Measurements from ENCODE around the gene C4orf50. TPM values are rescaled to one million over a fixed set of nuclear protein-coding genes. Genes with fewer than 3 reads are reported as not detected.

The C4orf50 gene
- total RNA-seq, 1 donor from 2014 or later = 1.4 TPM

DNA sequence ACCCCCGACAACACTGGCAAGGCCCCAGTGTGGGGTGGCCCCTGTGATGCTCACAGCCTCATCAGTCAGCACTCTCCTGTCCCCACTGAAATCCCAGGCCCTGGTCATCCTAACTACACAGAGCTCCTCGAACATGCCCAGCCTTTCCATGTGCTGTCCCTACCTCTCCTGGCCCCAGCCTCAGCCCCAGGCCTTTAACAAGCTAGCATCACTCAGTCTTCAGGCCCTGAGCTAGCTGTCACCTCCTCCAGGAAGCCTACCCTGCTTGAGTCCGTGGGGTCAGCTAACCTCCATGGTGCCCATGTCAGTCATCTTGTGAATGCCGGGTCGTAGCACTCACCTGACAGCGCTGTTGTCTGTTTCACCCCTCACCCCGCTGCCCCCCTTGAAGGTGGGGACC lies 25.6 kb upstream of the C4orf50 start:
- no peak for DNase-seq (ENCODE audit: low spot score)

DNA sequence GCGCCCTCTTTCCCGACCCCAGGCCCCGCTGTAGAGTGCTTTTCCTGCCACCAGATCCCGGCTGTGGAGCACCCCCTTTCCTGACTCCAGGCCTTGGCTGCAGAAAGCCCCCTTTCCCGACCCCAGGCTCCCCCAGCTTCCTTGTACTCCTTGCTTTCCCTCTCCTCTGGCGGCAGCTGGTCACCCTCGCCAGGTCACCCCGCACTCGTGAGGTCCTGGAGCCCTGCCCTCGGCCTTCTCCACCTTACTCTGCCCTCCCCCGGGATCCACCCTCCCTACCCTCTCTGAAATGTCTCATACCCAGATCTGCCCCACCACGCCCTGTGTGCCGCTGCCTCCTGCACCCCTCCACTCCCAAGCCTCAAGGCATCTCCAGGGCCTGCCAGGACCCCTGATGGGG lies 25.0 kb upstream of the C4orf50 start:
- DNase-seq (ENCODE audit: low spot score) = no peak

DNA sequence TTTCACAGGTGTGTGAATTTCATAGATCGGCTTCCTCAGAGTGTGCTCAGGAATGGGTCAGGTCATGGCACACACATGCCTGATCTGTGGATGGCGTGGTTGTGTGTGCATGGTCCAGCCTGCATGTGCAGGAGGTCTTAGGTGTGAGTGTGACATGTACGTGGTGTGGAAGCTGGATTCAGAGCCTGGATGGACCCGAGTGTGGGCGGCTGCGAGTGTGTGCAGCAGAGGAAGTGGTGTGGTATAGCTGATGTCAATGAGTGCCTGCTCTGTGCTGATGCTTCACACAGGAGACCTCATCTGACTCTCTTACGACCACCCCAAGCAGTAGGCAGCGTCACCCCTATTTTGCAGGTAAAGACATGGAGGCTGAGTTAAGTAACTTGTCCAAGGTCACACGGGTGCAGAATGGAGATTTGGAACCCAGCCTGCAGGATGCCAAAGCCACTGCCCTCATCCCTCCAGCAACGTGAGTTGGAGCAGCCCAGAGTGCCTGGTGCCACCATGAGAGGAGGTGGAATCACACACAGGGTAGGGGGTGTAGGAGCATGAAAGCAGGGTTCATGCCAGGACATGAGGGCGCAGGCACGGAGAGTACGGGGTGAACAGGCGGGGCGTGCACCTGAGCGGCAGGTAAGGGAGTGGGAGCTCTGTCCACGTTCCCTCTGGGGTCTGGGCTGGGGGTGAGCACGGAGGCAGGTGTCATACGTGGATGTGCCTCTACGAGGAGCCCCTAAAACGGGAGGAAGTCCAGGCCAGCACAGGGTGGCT lies 24.2 kb upstream of the C4orf50 start:
- DNase-seq (ENCODE audit: low spot score) = no peak

DNA sequence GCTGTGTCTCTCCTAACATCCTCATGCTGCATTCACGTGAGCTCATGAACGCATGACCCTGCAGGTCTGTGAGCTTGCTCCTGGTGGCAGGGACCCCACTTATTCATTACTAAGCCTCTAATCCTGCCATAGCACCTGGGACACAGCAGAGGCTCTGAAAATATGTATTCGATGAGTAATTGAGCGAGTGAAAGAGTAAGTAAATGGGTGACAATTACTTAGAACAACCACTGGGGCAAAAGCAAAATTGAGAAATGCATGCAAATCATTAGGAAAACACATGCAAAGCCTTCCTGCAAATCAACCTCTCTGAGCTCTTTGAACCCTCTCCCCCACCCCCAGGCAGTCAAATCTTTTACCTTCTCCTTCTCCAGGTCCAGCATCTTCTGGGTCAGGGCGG lies 23.6 kb upstream of the C4orf50 start:
- no peak for DNase-seq (ENCODE audit: low spot score)

DNA sequence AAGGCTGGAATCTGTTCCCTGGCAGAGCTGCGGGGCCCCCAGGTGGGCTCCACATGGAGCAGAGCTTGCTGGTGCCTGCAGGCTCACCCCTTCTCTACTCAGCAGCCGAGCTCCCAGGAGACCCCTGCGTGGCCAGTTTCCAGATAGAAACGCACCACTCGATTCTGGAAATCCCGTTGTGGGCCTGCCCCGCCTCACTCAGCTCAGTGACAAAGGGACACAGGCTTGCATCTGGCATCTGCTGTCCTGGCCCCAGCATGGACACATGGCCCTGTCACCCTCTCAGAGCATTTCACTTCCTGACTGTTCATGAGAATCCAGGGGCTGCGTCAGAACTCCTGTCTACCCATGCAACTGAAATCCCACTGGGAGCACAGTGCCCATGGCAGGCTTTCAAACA lies 20.5 kb upstream of the C4orf50 start:
- DNase-seq (ENCODE audit: low spot score) = no peak

DNA sequence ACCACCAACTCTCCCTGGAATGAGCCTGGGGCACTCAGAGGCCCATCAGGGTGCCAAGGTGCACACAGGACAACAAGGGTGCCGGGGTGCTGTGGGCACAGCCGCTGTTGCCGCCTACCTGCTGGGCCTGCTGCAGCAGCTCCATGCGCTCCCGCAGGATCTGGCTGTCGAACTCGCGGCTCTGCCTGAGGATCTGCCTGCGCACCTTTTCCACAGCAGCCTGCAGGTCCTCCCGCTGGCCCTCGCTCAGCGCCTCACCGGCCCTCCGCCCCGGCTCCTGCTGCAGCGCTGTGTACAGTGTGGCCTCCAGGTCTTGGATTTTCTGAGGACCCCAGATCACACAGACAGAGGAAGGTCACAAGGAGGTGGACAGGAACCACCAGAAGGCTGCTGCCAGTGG lies 17.6 kb upstream of the C4orf50 start:
- no peak for DNase-seq (ENCODE audit: low spot score)

DNA sequence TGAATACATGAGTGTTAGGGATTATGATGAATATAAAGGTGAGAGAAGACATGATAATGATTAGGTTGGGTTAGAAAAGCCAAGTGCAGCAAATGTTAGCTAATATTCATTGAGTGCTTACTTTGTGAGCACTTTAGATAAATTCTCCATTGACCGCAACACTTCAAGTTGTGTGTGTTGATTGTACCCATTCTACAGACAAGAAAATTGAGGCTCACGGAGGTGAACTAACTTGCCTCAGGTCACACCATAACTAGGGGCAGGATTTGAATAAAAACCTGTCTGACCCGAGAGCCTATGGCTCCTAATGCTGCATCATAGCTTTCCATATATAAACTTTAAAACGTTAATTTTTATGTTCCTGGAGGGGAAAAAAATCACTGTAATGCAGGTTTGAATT lies 15.2 kb upstream of the C4orf50 start:
- no peak for DNase-seq (ENCODE audit: low spot score)

DNA sequence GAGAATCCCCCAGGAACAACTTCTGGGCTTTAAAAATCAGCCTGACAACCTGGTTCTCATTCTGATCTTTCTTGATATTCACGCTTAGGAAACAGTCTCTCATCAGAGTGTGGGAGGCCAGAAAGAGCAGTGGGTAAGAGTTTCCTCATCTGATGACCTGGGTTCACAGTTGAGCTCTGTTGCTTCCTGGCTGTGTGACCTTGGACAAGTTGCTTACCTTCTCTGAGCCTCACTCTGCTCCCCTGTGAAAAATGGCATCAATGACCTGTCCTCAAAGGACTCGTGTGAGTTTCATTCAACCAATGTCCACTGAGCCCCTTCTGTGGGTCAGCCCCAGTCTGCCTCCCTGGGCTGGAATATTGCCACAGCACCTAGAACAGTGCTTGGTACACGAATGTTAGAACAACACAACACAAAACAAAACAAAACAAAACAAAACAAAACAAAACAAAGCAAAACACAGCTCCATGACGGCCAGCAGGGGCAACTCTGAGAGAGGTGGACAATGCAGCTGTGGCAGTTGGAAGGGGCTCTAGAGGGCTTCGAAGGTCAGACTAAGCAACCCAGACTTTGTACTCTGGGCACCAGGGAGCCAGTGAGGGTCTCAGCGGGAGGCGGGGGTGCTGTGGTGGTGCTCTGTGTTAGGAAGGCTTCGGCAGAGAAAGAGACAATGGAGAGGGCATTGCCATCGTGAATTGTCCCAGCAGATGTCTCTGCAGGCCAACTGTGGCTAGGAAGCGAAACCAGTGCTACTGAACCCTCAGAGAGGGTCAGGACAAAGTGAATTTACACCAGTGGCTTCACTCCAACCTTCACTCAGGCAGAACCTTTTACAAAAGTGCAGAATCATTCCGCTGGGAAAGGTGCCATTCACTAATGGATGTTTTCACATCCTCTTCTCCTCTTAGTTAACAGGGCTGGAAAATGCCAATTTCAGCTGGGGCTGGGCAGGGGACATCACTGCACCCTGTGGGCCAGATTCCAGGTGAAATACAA lies 14.3 kb upstream of the C4orf50 start:
- DNase-seq (ENCODE audit: low spot score) = no peak

DNA sequence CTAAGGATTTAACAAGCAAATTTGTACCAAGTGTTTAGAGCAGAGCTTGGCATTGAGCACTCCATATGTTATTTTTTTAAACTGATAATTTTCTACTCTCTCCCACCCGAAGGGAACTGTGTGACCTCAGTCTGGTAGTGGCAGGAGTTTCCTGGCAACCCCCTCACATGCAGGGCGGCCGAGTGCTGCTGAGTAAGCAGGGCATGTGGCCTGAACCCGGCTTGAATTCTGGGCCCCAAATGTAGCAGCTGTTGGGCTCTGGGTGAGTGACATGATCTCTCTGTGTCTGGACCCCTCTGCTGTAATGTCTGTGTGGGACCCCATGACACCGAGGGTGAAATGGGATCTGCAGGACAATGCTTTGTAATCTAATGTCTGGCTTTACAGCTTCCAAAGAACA lies 13.6 kb upstream of the C4orf50 start:
- DNase-seq (ENCODE audit: low spot score) = no peak

DNA sequence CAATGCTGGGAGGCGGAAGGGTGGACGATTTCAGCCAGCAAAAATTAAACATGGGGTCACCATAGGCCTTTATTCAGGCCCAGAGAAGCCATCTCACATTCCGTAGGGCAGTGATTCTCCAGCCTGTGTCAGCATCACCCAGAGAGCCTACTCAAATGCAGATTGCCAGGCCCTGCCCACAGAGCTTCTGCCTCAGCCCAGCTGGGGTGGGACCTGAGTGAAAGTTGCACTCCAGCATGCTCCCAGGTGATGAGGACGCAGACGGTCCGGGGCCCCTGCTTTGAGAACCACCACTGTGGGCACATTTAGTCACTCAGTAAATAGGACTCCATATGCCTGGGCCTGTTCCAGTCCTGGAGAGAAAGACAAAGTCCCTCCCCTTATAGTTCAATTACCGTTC lies 12.4 kb upstream of the C4orf50 start:
- DNase-seq (ENCODE audit: low spot score) = no peak

DNA sequence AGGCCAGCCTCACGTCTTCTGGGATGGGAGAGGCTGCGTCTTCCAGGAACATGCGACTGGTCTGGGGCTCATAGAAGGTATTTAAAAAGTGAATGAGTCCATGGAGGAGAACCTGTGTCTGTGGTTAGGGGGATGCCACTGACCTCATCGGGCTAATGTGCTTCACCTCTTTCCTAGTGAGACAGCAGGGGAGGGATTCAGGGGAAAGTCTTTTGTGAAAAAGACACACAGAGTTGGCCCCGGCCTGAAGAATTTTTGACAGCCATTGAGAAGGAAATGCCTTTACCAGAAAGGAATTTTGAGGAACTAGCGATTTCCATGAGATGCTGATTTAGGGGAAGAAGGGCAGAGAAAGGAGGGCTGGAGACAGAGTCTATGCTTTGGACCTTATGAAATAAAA lies 11.0 kb upstream of the C4orf50 start:
- no peak for DNase-seq (ENCODE audit: low spot score)

DNA sequence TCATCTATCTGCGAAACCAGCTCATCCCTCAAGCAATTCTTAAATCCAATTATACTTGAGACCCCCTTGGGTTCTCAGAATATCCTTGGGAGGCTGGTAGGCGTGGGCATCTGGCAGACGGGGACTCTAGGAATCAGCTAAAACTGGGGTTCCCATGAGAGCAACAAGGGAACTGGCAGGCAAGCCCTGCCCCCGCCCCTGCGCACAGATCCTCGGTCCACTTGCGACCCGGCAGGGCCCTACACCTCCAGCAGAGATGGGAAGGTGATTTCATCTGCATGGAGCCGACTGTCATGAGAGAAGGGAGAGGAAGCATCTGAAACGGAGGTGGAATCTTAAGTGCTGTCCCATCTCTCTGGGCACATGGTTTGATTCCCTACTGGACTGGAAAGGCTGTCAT lies 9.9 kb upstream of the C4orf50 start:
- DNase-seq (ENCODE audit: low spot score) = no peak

DNA sequence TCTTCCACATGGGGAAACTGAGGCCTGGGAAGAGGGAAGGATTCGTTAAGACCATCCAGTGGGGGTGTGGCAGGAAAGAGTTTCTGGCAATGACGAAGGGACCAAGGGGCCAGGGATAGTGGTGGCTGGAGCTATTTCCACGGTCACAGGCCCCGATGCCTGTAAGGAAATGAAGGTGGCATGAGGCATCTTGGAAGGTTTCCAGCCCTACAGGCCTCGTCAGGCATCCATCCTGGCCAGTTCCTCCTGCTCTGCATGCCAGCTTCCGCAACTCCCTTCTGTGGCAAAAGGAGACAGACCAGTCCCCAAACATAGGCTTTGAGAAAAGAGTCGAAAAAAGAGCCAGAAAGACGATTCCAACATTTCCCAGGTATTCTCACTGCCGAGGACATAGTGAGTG lies 9.2 kb upstream of the C4orf50 start:
- DNase-seq (ENCODE audit: low spot score) = no peak

DNA sequence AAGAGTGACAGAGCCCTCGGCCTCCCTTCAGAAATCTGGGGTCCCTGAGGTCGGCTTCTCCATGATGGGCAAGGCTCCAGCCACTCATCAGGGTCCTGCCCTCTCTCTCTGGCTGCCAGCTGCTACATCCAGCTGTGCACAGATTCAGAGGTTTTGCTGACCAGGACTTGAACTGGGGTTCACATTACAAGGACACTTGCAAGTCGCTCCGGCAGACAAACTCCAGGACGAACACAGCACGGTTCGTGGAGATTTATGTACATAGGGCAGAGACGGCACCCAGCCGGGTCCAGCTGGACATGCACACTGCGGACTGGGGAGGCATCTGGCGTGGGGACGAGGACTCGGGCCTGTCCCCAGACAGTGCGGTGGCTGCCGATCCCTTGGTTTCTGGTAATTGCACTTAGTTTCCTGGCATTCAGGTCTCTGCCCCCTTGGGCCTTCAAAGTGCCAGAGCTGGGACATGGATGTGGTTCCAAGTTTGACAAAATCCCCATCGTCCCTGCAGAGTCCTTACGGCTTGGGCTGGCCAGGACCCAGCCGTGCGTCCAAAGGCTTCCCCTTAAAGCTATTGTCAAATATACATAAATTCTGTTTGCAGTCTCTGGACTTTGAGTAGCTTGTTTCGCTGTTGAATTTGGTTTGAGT lies 6.2 kb upstream of the C4orf50 start:
- no peak for DNase-seq (ENCODE audit: low spot score)

DNA sequence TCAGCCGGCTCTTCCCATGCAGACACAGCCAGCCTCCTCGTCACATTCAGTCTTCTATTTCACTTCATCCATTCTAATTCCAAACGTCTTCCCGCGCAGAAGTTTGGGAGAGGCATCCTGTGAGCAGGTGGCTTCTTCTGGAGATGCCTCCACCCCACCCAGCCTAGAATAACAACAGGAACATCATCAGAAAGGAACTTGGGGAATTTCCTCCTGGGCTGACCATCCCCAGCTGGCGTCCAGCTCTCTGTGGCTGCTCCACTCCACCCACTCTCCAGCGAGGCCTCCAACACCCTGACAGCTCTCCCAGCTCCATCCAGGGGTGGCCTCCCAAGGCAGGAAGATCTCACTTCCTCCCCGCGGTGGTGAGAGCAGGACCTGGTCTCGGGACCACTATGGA lies 5.5 kb upstream of the C4orf50 start:
- DNase-seq (ENCODE audit: low spot score) = no peak

DNA sequence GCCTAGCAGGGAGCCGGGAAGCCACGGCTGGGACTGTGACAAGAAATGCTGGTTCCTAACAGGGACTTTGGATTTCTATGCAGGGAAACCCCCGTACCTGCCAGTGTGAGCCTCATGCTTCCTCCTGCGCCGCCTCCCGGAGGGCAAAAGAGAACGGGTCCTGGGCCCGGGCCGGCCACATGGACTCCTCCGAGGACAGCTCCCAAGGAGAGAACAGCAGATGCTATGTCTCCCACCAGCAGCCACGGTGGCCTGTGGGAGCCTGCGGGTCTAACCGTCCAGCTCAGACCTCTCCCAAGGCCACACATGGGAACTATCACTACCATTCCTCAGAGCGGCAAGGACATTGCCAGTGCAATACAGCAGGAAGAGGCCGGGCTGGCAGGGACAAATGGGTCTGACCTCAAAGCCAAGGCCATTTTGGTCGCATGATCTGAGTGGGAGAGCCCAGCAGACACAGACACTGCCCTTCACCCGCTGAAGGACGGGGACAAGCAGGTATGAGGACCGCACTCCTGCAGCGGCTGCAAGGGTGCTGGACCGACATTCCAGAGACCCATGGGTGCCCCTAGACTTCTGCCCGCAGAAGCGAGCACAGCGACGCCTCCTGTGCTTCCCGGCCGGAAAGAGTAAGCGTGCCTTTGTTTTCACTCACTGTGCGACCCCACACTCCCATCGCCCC lies 4.5 kb upstream of the C4orf50 start:
- DNase-seq (ENCODE audit: low spot score) = no peak

DNA sequence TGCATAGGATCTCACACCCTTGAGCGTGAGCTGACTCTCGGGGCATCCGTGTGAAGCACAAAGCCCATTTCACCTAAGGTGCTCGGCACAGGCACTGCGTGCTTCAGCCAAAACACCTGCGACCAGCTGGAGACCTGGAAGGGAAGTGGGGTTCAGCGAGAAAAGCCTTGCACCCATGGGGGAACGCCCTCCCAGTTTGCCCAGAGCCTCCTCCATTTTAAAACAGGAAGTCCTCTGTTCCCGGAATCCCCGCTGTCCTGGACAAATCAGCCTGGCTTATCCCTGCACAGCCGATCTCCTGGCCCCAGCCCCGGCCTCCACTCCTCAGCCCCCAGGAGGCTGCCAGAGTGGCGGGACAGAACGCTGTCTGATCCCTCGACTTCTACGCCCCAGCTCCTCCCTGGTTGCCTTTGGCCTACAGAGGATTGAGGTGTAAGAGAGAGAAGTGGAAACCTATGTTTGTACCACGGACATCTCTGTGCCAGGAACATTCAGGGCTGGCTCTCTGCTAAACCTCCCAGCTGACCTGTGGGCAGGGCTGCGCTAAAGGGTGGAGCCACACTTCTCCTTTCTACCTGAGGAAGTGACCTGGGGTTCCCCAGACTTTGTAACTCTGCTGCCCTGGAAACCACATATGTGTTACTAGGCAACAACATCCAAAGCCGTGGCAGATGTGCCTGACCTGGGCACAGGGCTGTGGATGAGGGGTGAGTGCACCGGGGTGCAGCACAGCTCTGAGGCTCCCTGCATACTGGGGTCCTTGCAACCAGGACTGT lies 3.8 kb upstream of the C4orf50 start:
- DNase-seq (ENCODE audit: low spot score) = no peak

DNA sequence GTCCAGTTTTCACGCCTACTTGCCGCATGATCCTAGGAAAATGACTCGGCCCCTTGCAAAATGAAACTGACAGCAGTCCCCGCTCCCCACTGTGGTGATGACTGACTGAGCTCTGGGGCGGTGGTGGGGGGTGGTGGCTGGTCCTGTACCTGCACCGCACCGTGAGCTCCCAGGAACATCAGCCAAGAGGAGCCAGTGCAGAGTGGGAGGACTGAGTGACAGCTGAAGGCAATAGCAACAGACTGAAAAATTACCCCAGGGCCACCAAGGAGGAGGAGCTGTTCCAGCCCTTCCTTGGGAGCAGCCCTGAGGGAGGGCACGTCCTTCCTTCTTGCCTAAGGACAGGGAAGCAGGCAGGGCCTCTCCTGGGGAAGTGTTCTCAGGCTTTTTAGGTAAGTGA lies 2.4 kb upstream of the C4orf50 start:
- DNase-seq (ENCODE audit: low spot score) = no peak

DNA sequence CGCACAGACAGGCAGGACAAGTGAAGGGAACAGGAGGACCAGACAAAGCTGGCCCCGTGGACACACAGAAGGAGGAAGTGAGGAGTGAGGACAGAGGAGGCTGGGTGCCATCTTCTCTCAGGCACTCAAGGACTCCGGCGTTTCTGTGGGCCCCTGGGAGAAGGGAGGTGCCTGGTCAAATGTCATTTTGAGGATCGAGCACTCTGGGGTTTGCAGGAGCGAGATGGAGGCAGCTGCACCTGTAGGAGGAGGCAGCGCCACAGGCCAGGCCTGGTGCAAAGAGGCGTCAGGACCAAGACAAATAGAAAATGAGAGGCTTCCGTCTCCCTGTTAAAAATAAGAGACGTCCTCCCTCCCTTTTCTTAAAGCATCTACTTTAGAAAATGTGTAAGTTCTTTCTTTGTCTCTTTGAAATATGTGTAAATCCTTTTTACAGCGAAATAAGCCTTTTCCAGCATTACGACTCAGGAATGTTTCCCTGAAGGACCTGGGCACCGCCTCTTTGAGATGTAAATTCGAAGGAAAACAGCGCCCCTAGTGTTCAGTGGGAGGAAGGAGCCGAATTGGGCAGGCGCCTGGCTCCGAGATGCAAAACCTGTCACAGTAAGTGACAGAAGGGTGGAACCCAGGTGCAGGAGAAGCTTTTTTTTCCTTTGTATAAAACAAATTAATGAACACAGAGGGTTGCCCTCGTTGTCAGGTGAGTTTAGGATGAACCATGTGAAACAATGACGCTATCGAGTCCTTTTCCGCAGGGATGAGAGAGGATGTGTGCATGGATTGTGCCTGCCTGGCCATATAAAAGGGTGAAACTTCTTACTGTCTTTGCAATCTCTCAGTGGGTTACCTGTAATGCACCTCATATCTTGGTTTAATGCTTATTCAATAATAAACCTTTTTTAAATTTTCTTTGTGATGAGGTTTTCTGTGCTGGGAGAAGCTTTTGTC lies 1.4 kb upstream of the C4orf50 start:
- peak; percentile 47 for DNase-seq (ENCODE audit: low spot score)

DNA sequence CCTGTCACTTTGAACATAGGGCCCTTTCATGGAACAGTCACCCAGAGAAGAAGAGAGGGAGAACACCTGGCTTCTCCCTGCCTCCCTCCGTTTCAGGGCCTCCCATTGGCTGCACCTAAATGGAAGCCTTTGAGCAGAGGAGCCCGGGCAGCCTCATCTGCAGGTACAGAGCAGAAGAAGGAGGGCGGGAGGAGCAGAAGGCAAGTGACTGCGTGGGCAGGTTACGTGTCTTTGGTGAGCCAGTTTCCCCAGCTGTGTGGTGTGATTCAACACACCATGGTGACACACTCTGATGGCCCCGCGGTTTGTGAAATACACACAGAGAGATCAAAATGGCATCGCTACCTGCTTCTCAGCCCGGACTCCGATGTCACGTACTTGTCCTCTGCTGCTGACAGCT lies 431 bp downstream of the C4orf50 start:
- no peak for DNase-seq (ENCODE audit: low spot score)
